Measurements from ENCODE around the gene NNMT.

The NNMT gene

GRCh38 chr11:114262681-114263512 is 33.3 kb upstream of the NNMT start:
- Histone ChIP-seq H3K4me3 (no peak overlapping the region), H3K27ac (no peak overlapping the region)

GRCh38 chr11:114263513-114264170 is 32.6 kb upstream of the NNMT start:
- Histone ChIP-seq H3K4me3 (no peak overlapping the region), H3K27ac (no peak overlapping the region)

GRCh38 chr11:114264381-114264780 is 31.8 kb upstream of the NNMT start:
- Histone ChIP-seq H3K4me3 (no peak overlapping the region), H3K27ac (no peak overlapping the region)

- no peak overlapping the region for H3K27ac ChIP-seq
Measured at GRCh38 chr11:114265122-114265878, 30.9 kb upstream of the NNMT start.

DNA sequence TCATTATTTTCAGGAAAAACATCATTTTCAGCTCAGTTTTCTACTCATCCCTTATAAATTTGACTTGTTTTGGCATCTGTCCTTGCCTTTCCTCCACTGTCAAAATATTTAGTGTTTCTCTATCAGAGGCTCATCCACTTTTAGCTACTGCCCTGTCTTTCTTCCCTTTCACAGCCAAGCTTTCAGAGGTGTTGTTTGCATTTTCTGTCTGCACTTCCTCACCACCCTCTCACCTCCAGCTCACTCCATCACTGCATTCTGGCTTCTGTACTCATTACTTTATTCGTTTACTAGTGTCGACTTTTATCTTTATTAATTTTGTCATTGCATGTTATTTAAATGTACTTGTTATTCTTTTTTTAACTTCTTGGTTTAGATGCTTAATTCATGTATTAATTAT is 26.7 kb upstream of the NNMT start:
- no peak overlapping the region for H3K27ac ChIP-seq
- H3K4me3 ChIP-seq = no peak overlapping the region

More at GRCh38 chr11:114265122-114265878, 30.9 kb upstream of the NNMT start:
- H3K4me3 ChIP-seq = no peak overlapping the region

DNA sequence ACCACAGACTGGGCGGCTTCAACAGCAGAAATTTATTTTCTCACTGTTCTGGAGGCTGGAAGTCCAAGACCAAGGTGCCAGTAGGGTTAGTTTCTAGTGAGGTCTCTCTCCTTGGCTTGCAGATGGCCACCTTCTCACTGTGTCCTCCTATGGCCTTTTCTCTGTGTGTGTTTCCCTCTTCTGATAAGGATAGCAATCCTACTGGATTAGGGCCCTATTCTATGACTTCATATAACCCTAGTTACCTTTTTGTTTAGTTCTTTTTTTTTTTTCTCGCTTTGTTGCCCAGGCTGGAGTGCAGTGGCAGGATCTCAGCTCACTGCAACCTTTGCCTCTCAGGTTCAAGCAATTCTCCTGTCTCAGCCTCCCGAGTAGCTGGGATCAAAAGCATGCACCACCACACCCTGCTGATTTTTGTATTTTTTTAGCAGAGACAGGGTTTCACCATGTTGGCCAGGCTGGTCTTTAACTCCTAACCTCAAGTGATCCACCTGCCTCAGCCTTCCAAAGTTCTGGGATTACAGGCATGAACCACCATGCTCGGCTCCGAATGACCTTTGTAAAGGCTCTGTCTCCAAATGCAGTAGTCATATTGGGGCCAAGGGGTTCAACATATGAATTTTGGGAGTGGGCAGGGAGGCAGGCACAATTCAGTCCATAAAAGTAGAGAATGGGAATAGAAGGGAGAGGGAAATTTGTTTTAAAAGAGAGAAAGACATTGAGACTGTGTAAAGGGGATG is 25.5 kb upstream of the NNMT start:
- Histone ChIP-seq H3K27ac (no peak overlapping the region), H3K4me3 (no peak overlapping the region)

DNA sequence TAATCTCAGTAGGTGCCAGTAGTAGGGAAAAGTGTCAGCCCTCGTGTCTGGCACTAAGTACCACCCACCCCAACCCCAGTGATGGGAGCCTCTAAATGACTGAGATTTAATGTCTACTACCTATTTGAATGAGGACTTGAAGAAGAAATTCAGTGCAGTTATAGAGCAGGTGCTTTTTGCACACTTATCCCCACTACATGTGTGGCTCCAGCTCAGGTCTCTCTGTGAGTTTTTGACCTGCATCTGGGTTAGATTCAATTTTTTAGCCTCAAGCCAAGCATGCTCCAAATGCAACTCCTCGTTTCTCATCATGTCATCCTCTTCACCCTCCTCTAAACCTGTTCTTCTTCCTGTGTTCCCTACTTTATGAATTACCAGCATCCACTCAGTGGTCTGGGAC is 24.9 kb upstream of the NNMT start:
- Histone ChIP-seq H3K4me3 (no peak overlapping the region), H3K27ac (no peak overlapping the region)

DNA sequence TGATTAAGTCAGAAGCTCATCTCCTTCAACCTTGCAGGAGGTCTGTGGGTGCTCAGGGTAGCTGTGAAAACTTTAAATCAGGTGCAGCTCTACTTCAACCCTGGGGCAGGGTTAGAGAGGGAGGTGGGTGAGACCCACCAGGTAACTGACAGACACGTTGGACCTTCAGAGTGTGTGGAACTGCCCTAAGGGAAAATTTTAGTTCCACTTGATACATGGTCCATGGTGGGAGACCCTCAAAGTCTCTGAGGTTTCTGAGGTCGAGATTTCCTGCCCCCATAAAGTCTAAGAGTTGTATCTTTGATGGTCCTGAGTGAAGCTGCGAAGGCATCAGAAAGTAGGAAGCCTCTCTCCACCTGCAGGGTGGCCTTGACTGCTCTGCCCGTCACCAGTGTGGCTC is 23.9 kb upstream of the NNMT start:
- no peak overlapping the region for H3K27ac ChIP-seq
- H3K4me3 ChIP-seq = no peak overlapping the region

DNA sequence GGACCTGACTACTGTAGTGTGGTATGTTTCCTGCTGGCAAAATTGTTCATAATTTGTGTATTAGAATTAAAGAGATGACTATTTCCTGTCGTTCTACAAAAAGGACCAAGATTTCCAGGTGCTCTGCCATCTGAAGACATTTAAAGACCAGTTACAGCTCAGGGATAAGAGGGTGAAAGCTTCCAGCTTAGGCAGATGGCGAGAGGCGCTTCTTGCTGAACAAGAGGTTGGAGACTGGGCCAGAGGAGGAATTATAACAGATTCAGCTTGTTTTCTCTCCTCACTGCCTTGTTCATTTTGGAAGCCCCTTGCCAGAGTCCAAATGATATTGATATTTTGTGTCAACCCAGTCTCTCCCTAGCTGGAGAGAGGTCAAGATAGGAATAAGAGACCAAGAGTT is 23.1 kb upstream of the NNMT start:
- Histone ChIP-seq H3K27ac (no peak overlapping the region), H3K4me3 (no peak overlapping the region)

GRCh38 chr11:114273890-114274635 is 22.1 kb upstream of the NNMT start:
- H3K27ac ChIP-seq = no peak overlapping the region
- H3K4me3 ChIP-seq = no peak overlapping the region

- Histone ChIP-seq H3K4me3 (no peak overlapping the region), H3K27ac (no peak overlapping the region)
Measured at GRCh38 chr11:114274637-114275036, 21.6 kb upstream of the NNMT start.

- Histone ChIP-seq H3K27ac (no peak overlapping the region), H3K4me3 (no peak overlapping the region)
Measured at GRCh38 chr11:114275280-114275679, 20.9 kb upstream of the NNMT start.

DNA sequence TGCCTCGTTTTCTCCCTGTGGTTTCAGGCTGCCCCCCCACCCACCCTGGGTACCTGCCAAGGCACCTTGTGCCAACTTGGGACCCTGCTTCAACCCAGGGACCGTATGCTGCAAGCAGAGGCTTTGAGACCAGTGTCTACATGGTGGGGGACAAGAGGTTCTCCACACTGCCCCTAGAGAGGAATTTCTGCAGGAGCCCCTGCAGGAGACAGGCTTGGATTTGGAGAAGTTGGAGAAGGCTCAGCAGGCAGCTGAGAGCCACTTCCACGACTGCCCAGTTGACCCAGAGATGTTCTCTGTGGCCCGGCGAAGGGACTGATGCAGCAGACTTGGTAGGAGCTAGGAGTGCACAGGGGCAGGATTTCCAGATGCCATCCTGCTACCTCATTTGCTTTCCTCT is 20.1 kb upstream of the NNMT start:
- Histone ChIP-seq H3K4me3 (no peak overlapping the region), H3K27ac (no peak overlapping the region)

DNA sequence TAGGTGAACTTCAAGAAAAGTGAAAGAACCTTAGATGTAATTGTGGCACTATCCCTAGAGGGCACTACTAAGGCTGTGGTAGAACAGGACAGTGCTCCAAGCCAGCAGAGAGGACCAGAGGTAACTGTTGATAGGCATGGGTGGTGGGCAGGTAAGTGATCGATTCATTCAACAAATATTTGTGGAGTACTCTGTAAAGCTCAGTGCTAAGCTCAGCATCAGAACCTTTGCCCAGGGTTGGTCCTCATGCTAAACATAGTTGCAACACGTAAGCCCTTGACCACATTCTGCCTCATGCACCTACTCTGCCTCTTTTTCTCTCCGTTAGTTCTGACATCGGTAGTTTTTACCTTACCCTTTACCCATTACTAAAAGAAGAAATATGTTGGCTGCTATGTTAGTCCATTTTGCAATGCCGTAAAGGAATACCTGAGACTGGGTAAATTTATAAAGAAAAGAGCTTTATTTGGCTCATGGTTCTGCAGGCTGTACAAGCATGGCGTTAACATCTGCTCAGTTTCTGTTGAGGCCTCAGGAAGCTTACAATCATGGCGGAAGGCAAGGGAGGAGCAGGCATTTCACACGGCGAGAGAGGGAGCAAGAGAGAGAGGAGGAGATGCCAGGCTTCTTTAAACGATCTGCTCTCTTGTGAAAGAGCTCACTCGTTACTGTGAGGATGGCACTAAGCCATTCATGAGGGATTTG is 18.4 kb upstream of the NNMT start:
- no peak overlapping the region for H3K4me3 ChIP-seq
- H3K27ac ChIP-seq = no peak overlapping the region

DNA sequence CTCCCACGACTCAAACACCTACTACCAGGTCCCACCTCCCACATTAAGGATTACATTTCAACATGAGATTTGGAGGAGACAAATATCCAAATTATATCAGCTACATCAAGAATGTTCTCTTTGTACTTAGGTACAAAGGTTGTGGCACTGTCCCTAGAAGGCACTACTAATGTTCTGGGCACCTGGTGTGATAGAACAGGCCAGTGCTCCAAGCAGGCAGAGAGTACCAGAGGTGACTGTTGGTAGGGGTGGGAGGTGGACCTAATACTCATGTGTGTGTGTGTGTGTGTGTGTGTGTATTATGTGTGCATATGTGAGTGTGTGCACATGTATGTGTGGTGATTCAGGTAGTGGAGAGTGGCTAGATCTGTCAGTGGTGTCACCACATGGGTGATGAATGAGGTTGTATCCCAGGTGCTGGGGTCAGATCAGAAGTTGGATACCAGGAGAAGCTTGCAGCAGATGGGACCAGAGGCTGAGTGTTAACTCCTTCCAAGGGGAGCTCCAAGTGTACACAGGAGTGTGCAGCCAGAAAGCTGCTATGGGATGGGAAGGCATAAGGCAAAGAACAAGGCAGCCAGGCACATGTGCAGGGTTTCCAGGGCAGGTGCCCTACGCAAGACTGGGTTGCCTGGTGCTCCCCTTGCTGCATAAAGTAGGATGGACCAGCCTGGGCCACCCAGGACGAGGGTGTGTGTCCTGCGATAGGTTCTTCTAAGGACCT is 17.7 kb upstream of the NNMT start:
- H3K27ac ChIP-seq = no peak overlapping the region

DNA sequence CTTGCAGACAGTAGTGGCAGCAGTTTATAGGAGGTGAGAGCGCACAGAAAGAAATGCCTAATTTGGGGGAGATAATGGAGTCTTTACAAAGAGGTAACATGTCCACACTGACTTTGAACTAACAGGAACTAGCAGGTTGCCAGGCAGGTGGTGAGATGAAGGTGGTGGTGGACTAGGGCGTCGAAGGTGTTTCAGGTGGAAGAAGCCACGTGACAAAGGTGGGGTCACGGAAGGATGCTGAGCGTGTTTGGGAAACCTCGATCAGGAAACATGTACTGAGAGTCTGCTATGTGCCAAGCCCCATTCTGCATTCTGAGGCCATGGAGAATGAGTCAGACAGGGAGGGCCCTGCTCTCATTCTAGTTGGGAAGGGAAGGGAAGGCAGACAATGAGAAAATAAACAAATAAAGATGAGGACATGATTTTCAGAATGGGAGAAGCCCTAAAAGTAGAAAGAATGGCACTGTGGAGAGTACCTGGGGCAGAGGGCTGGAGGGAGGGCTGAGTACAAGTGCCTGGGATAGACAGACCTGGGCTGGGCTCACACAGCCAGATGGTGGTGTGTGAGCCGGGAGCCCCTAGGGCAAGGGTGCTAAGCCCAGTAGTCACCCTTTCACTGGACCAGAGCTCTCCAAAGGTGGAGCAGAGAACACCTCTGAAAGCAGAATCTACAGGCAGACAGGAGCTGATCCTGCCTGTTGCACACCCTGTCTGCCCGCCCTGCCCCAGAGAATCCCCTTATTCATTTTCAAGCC is 16.2 kb upstream of the NNMT start:
- Histone ChIP-seq H3K27ac (peak overlapping the region in 16 of 21 experiments; percentile 13 to 84 (median 64)), H3K4me3 (no peak overlapping the region)

More for the DNA sequence above, 17.7 kb upstream of the NNMT start:
- H3K4me3 ChIP-seq = no peak overlapping the region

DNA sequence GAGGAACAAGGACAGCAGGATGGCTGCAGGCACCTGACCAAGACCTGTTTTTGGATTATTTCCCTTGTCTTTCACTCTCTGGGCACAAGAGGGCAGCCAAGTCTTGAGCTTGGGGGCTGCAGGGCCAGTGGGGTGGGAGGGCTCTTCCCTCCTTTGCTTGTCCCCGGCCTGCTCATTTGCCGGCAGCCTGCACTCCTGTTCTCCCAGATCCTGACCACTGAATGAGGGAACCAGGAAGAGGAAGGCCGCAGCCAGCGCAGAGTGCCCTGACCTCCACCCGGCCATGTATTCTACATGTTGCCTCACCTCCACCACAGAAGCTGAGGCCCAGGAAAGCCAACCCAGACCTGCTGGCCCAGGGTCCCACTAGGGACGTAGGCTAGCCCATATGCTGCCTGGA is 15.5 kb upstream of the NNMT start:
- no peak overlapping the region for H3K4me3 ChIP-seq
- H3K27ac ChIP-seq = peak overlapping the region in 16 of 21 experiments; percentile 22 to 84 (median 66)

Measured in skin epidermis (tissue), 12 donors.